SJCRH30 (cell line): ENCODE data around the gene CSMD2. TPM values are rescaled to one million over a fixed set of nuclear protein-coding genes. Genes with fewer than 3 reads are reported as not detected.

ENCODE experiments used
- DNase-seq, 2 experiments: peaks; one replicate each; pipeline ENCODE4 v3.0.0-alpha.2; 2015 to 2020
- H3K27ac ChIP-seq: fragments of 250-450 bp; sonication (Bioruptor Pico); 2 replicates; pipeline ENCODE4 v1.5.1; 2020; ENCODE audit warnings: mild to moderate bottlenecking, moderate library complexity
- H3K27me3 ChIP-seq: fragments of 250-450 bp; sonication (Bioruptor Pico); 2 replicates; pipeline ENCODE4 v1.5.1; 2020; ENCODE audit warnings: mild to moderate bottlenecking, moderate library complexity
- H3K36me3 ChIP-seq: fragments of 250-450 bp; sonication (Bioruptor Pico); 2 replicates; pipeline ENCODE4 v1.5.1; 2020; ENCODE audit warnings: mild to moderate bottlenecking, moderate library complexity
- H3K4me1 ChIP-seq: fragments of 250-450 bp; sonication (Bioruptor Pico); 2 replicates; pipeline ENCODE4 v1.5.1; 2020; ENCODE audit warnings: mild to moderate bottlenecking, moderate library complexity
- H3K4me3 ChIP-seq: fragments of 250-450 bp; sonication (Bioruptor Pico); 2 replicates; pipeline ENCODE4 v1.5.1; 2020; ENCODE audit warnings: mild to moderate bottlenecking, moderate library complexity
- H3K9me3 ChIP-seq: fragments of 250-450 bp; sonication (Bioruptor Pico); replicated peaks from 2 replicates; pipeline ENCODE4 v1.5.1; 2020; ENCODE audit warnings: mild to moderate bottlenecking, moderate library complexity
- total RNA-seq: library from RNA; depleted of rRNA; stranded (reverse); fragments of >200 nt; shearing (Covaris generic); gene quantifications from 2 replicates; pipeline ENCODE4 v1.2.3, GENCODE V29; 2014

The CSMD2 gene
- total RNA-seq, 1 experiment from 2014 or later: 0.14 TPM

- no peaks in the 10 kb centered on the region for H3K27me3 ChIP-seq
- no peak overlapping the region for H3K27ac ChIP-seq
- peaks cover 6% of the 10 kb centered on the region; the same call in 1 of the 2 replicates for H3K4me1 ChIP-seq
- H3K4me3 ChIP-seq: no peak overlapping the region
- peak; percentile 59 to 61 for DNase-seq
- H3K36me3 ChIP-seq: no peaks in the 10 kb centered on the region
- H3K9me3 ChIP-seq: no peaks in the 10 kb centered on the region
Measured at GRCh38 chr1:33866281-33866680, 298.7 kb downstream of the CSMD2 start.

- Histone ChIP-seq H3K4me1 (peaks cover 6% of the 10 kb centered on the region; the same call in 1 of the 2 replicates), H3K27ac (no peak overlapping the region), H3K9me3 (no peaks in the 10 kb centered on the region), H3K36me3 (no peaks in the 10 kb centered on the region), H3K4me3 (no peak overlapping the region), H3K27me3 (no peaks in the 10 kb centered on the region)
- peak in 1 of 2 experiments; percentile 4 for DNase-seq
Measured at GRCh38 chr1:33864460-33865389, 300.3 kb downstream of the CSMD2 start.

GRCh38 chr1:33863779-33864178 lies 301.3 kb downstream of the CSMD2 start, which contains the start of gene HMGB4:
HMGB4 (plus strand) TSS chr1:33864079; CDS start chr1:33864192, 113 bp downstream.
- H3K4me1 ChIP-seq: peaks cover 6% of the 10 kb centered on the region; the same call in 1 of the 2 replicates
- no peaks in the 10 kb centered on the region for H3K27me3 ChIP-seq
- H3K4me3 ChIP-seq: no peak within 1 kb of the TSS
- no peak for DNase-seq
- no peaks in the 10 kb centered on the region for H3K9me3 ChIP-seq
- H3K36me3 ChIP-seq: no peaks in the 10 kb centered on the region
- no peak within 1 kb of the TSS for H3K27ac ChIP-seq

- Histone ChIP-seq H3K4me1 (no peaks in the 10 kb centered on the region; the same call in 1 of the 2 replicates), H3K36me3 (no peaks in the 10 kb centered on the region), H3K27ac (no peak overlapping the region), H3K4me3 (no peak overlapping the region), H3K27me3 (no peaks in the 10 kb centered on the region), H3K9me3 (no peaks in the 10 kb centered on the region)
- DNase-seq: no peak
Measured at GRCh38 chr1:33860671-33861070, 304.4 kb downstream of the CSMD2 start.

- no peaks in the 10 kb centered on the region for H3K36me3 ChIP-seq
- no peak overlapping the region for H3K27ac ChIP-seq
- H3K27me3 ChIP-seq: no peaks in the 10 kb centered on the region; the same call in 1 of the 2 replicates
- DNase-seq: no peak
- no peaks in the 10 kb centered on the region for H3K4me1 ChIP-seq
- H3K4me3 ChIP-seq: no peak overlapping the region
- no peaks in the 10 kb centered on the region for H3K9me3 ChIP-seq
Measured at GRCh38 chr1:33854091-33854490, 310.9 kb downstream of the CSMD2 start.

- Histone ChIP-seq H3K4me1 (no peaks in the 10 kb centered on the region), H3K27me3 (no peaks in the 10 kb centered on the region; the same call in 1 of the 2 replicates), H3K27ac (no peak overlapping the region), H3K4me3 (no peak overlapping the region), H3K9me3 (no peaks in the 10 kb centered on the region), H3K36me3 (no peaks in the 10 kb centered on the region)
- no peak for DNase-seq
Measured at GRCh38 chr1:33853431-33853830, 311.6 kb downstream of the CSMD2 start.

GRCh38 chr1:33852711-33853110 lies 312.3 kb downstream of the CSMD2 start:
- Histone ChIP-seq H3K36me3 (no peaks in the 10 kb centered on the region), H3K9me3 (no peaks in the 10 kb centered on the region), H3K4me1 (no peaks in the 10 kb centered on the region), H3K27ac (no peak overlapping the region), H3K4me3 (no peak overlapping the region), H3K27me3 (peaks cover 5% of the 10 kb centered on the region; the same call in 1 of the 2 replicates)
- no peak for DNase-seq

- Histone ChIP-seq H3K27ac (no peak overlapping the region), H3K4me1 (no peaks in the 10 kb centered on the region), H3K9me3 (no peaks in the 10 kb centered on the region), H3K36me3 (no peaks in the 10 kb centered on the region), H3K4me3 (no peak overlapping the region), H3K27me3 (peaks cover 8% of the 10 kb centered on the region; the same call in 1 of the 2 replicates)
- DNase-seq: no peak
Measured at GRCh38 chr1:33850481-33850880, 314.5 kb downstream of the CSMD2 start.

GRCh38 chr1:33849211-33849610 lies 315.8 kb downstream of the CSMD2 start:
- DNase-seq: no peak
- Histone ChIP-seq H3K27me3 (peaks cover 8% of the 10 kb centered on the region), H3K4me3 (no peak overlapping the region), H3K27ac (no peak overlapping the region), H3K9me3 (no peaks in the 10 kb centered on the region), H3K4me1 (no peaks in the 10 kb centered on the region), H3K36me3 (no peaks in the 10 kb centered on the region)

- Histone ChIP-seq H3K4me1 (no peaks in the 10 kb centered on the region), H3K27ac (no peak overlapping the region), H3K4me3 (no peak overlapping the region), H3K36me3 (no peaks in the 10 kb centered on the region), H3K9me3 (no peaks in the 10 kb centered on the region), H3K27me3 (peaks cover 11% of the 10 kb centered on the region)
- no peak for DNase-seq
Measured at GRCh38 chr1:33848205-33848937, 316.7 kb downstream of the CSMD2 start.

- peaks cover 17% of the 10 kb centered on the region for H3K27me3 ChIP-seq
- H3K4me3 ChIP-seq: no peak overlapping the region
- DNase-seq: no peak
- no peaks in the 10 kb centered on the region for H3K36me3 ChIP-seq
- no peak overlapping the region for H3K27ac ChIP-seq
- H3K4me1 ChIP-seq: no peaks in the 10 kb centered on the region
- H3K9me3 ChIP-seq: no peaks in the 10 kb centered on the region
Measured at GRCh38 chr1:33846861-33847260, 318.2 kb downstream of the CSMD2 start.

GRCh38 chr1:33844166-33844565 lies 320.9 kb downstream of the CSMD2 start:
- H3K27ac ChIP-seq: no peak overlapping the region
- no peaks in the 10 kb centered on the region for H3K9me3 ChIP-seq
- DNase-seq: no peak
- peaks cover 17% of the 10 kb centered on the region for H3K27me3 ChIP-seq
- H3K4me1 ChIP-seq: no peaks in the 10 kb centered on the region
- H3K4me3 ChIP-seq: no peak overlapping the region
- no peaks in the 10 kb centered on the region for H3K36me3 ChIP-seq

GRCh38 chr1:33842348-33842747 lies 322.7 kb downstream of the CSMD2 start:
- DNase-seq: no peak
- Histone ChIP-seq H3K27me3 (peaks cover 12% of the 10 kb centered on the region), H3K9me3 (no peaks in the 10 kb centered on the region), H3K4me3 (no peak overlapping the region), H3K36me3 (no peaks in the 10 kb centered on the region), H3K4me1 (no peaks in the 10 kb centered on the region), H3K27ac (no peak overlapping the region)

- no peak for DNase-seq
- H3K4me3 ChIP-seq: no peak overlapping the region
- no peaks in the 10 kb centered on the region for H3K36me3 ChIP-seq
- no peaks in the 10 kb centered on the region for H3K4me1 ChIP-seq
- H3K27ac ChIP-seq: no peak overlapping the region
- peaks cover 12% of the 10 kb centered on the region for H3K27me3 ChIP-seq
- H3K9me3 ChIP-seq: no peaks in the 10 kb centered on the region
Measured at GRCh38 chr1:33841494-33841893, 323.5 kb downstream of the CSMD2 start.

GRCh38 chr1:33837635-33838034 lies 327.4 kb downstream of the CSMD2 start:
- no peak overlapping the region for H3K27ac ChIP-seq
- peaks cover 6% of the 10 kb centered on the region; the same call in 1 of the 2 replicates for H3K27me3 ChIP-seq
- H3K4me1 ChIP-seq: no peaks in the 10 kb centered on the region
- no peak for DNase-seq
- H3K4me3 ChIP-seq: no peak overlapping the region
- no peaks in the 10 kb centered on the region for H3K36me3 ChIP-seq
- H3K9me3 ChIP-seq: no peaks in the 10 kb centered on the region
